ENCODE results near the gene ZNF727.
"Not testable (repeated sequence)": the region's sequence is repeated elsewhere in the genome, so short reads cannot be mapped to it uniquely, and the experiment has no call there.

The ZNF727 gene

DNA sequence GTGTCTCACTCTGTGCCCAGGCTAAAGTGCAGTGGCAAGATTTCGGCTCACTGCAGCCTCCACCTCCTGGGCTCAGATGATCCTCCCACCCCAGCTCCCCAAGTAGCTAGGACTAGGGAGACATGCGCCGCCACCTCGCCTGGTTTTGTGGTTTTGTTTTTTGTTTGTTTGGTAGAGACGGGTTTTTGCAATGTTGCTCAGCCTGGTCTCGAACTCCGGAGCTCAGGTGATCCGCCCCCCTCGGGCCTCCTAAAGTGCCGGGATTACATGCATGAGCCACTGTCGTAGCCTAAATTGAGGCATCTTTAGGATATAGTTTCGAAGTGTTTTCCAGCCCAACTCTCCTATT lies 781 bp downstream of the ZNF727 start:
- no peak overlapping the region for H3K9ac ChIP-seq
- TF ChIP-seq CTCF (IDR thresholded peaks at IDR 0.05): no peak
- H3K27me3 ChIP-seq (ENCODE audit: control insufficient read depth, insufficient read depth, low read length): no peaks in the 10 kb centered on the region
- H3K4me2 ChIP-seq (ENCODE audit: low read length): peak overlapping the region; percentile 70
- no peaks in the 10 kb centered on the region for H3K9me3 ChIP-seq (ENCODE audit: control insufficient read depth, low read length)
- peak overlapping the region; percentile 96 for H3K4me3 ChIP-seq (ENCODE audit: low read depth, low read length)
- no peak overlapping the region for H3K27ac ChIP-seq
- H3K79me2 ChIP-seq: no peaks in the 10 kb centered on the region
- no peaks in the 10 kb centered on the region for H3K36me3 ChIP-seq (ENCODE audit: control insufficient read depth, insufficient read depth, low read length)
- no peak overlapping the region for H2AFZ ChIP-seq
- no peaks in the 10 kb centered on the region for H3K4me1 ChIP-seq

- peaks cover 44% of the 10 kb centered on the region for H3K9me3 ChIP-seq (ENCODE audit: control insufficient read depth, low read length)
These were observed 32.8 kb downstream of the ZNF727 start for GRCh38 chr7:64077837-64078698.

GRCh38 chr7:64078699-64078994 lies 33.4 kb downstream of the ZNF727 start:
- Histone ChIP-seq H2AFZ (no peak overlapping the region), H3K9me3 (ENCODE audit: control insufficient read depth, low read length) (peaks cover 42% of the 10 kb centered on the region)

More at GRCh38 chr7:64077837-64078698, 32.8 kb downstream of the ZNF727 start:
- not testable (repeated sequence) for H3K4me1 ChIP-seq; H3K27me3 ChIP-seq (ENCODE audit: control insufficient read depth, insufficient read depth, low read length); H2AFZ ChIP-seq; H3K4me2 ChIP-seq (ENCODE audit: low read length); H3K4me3 ChIP-seq (ENCODE audit: low read depth, low read length); H3K27ac ChIP-seq; H3K79me2 ChIP-seq; H3K9ac ChIP-seq
- peaks cover 39% of the 10 kb centered on the region for H3K36me3 ChIP-seq (ENCODE audit: control insufficient read depth, insufficient read depth, low read length)

DNA sequence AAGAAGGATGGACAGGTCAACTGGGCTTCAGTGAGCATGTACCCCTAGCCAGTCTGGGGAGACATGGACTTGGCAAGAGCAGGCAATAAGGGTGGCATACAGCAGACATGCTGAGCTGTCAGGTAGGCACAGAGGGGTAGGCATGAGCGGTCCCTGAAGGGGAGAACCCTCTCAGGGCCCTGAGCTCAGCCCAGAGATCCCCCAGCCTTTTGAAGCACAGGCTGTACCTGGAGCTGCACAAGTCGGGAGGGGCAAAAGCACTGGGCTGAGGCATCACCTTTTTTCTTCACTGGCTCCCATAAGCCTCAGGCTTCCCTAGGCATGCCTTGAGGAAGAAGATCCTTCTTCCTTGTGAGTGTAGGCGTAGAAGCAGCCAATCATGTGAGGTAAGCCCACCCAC lies 42.3 kb downstream of the ZNF727 start:
- Histone ChIP-seq H3K9me3 (ENCODE audit: control insufficient read depth, low read length) (no peaks in the 10 kb centered on the region), H3K27me3 (ENCODE audit: control insufficient read depth, insufficient read depth, low read length) (no peaks in the 10 kb centered on the region), H3K4me3 (ENCODE audit: low read depth, low read length) (no peak overlapping the region), H3K79me2 (no peaks in the 10 kb centered on the region), H3K27ac (no peak overlapping the region), H2AFZ (no peak overlapping the region), H3K36me3 (ENCODE audit: control insufficient read depth, insufficient read depth, low read length) (peaks cover 4% of the 10 kb centered on the region), H3K4me1 (no peaks in the 10 kb centered on the region), H3K9ac (no peak overlapping the region), H3K4me2 (ENCODE audit: low read length) (no peak overlapping the region)
- no peak for TF ChIP-seq CTCF (IDR thresholded peaks at IDR 0.05)

More at GRCh38 chr7:64078699-64078994, 33.4 kb downstream of the ZNF727 start:
- Histone ChIP-seq H3K79me2 (no peaks in the 10 kb centered on the region), H3K4me2 (ENCODE audit: low read length) (no peak overlapping the region), H3K27me3 (ENCODE audit: control insufficient read depth, insufficient read depth, low read length) (no peaks in the 10 kb centered on the region), H3K4me1 (no peaks in the 10 kb centered on the region), H3K27ac (no peak overlapping the region), H3K4me3 (ENCODE audit: low read depth, low read length) (no peak overlapping the region), H3K9ac (no peak overlapping the region), H3K36me3 (ENCODE audit: control insufficient read depth, insufficient read depth, low read length) (peaks cover 39% of the 10 kb centered on the region)
- no peak for TF ChIP-seq CTCF (IDR thresholded peaks at IDR 0.05)

DNA sequence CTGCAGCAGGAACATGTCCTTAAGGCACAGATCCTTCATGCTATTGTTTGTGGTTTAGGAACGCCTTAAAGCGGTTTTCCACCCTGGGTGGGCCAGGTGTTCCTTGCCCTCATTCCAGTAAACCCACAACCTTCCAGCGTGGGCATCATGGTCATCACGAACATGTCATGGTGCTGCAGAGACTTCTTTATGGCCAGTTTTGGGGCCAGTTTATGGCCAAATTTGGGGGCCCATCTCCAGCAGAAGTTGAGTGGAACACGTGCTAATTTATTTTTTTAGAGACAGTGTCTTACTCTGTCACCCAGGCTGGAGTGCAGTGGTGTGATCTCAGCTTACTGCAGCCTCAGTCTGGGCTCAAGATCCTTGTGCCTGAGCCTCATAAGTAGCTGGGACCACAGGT lies 43.6 kb downstream of the ZNF727 start:
- not testable (repeated sequence) for H3K9me3 ChIP-seq (ENCODE audit: control insufficient read depth, low read length); H3K4me2 ChIP-seq (ENCODE audit: low read length); H3K4me1 ChIP-seq; H3K36me3 ChIP-seq (ENCODE audit: control insufficient read depth, insufficient read depth, low read length); H3K9ac ChIP-seq; H3K27me3 ChIP-seq (ENCODE audit: control insufficient read depth, insufficient read depth, low read length); H2AFZ ChIP-seq; H3K27ac ChIP-seq; H3K79me2 ChIP-seq; H3K4me3 ChIP-seq (ENCODE audit: low read depth, low read length)

Measured in parathyroid adenoma (tissue), 2 donors.